OCI-LY3 (cell line): Measurements from ENCODE around the gene SERINC5.

Experiments used
- CTCF ChIP-seq: fragments of 200-600, 300-600 bp; sonication (generic); IDR thresholded peaks from 2 replicates; pipeline ENCODE4 v1.5.1; 2014; ENCODE audit warnings: antibody characterized with exemption, low read length, low read depth
- EZH2phosphoT487 ChIP-seq: fragments of 200-600 bp; shearing (Covaris generic); IDR thresholded peaks from 2 replicates; pipeline ENCODE4 v1.6.1; 2018; ENCODE audit warnings: antibody characterized with exemption, mixed run types, low read depth

DNA sequence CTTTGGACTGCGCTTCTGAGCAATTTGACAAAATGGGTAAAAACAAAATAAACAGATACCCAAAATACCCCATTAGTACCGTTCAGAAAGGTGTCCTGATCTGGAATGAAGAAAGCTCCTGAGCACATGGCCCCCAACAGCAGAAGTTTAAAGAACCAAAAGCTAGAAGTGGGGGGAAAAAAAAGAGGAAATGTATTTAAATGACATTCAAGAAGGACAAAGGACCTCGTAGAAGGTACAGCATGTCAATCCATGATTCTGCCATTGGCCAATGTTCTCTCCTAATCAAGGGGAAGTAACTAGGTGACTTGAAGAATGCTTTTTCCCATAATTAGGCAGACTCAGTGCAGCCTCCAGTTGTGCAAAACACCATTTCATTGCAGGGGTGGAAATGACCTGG, 78.6 kb downstream of the SERINC5 start:
- no peak for TF ChIP-seq CTCF
- no peak for TF ChIP-seq EZH2phosphoT487
